HG03469 (cell line): Measurements from ENCODE around the gene CCDC57.

Source experiments
- ATAC-seq: cut with Tn5 transposase; IDR thresholded peaks from one replicate; pipeline ENCODE4 v1.9.1; 2021; ENCODE audit warnings: mild to moderate bottlenecking, moderate library complexity, moderate number of reproducible peaks; ENCODE audit not compliant: unreplicated experiment

Gene CCDC57

DNA sequence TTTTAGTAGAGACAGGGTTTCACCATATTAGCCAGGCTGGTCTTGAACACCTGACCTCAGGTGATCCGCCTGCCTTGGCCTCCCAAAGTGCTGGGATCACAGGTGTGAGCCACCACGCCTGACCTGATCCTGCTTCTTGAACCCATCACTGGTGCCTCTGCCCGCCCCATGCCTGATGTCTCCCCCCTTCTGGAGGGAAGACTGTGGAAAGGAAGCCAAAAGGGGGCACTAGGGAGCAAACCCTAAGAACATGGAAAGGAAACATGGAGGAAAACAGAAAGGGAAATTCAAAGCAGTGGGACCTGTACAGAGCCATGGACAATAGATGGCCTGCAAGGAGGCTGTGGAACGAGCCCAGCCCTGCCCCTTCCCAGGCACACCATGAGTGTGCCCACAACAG, 83.5 kb downstream of the CCDC57 start:
- no peak for ATAC-seq

DNA sequence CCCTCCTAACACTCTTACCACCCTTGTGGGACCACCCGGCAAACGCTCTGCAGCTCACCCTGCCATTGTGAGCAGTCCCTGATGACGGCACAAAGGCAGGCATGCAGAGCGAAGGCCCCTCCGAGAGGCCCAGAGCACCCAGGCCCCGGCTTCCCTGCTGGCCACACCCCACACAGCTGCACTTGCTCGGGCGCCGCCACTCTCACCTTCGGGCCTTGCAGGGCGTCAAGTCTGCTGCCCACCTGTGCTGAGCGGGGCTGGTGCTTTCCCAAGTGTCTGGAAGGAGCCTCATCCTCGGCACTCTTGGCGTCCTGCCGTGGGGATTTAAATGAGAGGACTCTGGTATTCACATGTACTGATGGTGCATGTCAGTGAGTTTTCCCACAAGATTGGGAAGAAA, 84.4 kb downstream of the CCDC57 start:
- ATAC-seq = no peak

DNA sequence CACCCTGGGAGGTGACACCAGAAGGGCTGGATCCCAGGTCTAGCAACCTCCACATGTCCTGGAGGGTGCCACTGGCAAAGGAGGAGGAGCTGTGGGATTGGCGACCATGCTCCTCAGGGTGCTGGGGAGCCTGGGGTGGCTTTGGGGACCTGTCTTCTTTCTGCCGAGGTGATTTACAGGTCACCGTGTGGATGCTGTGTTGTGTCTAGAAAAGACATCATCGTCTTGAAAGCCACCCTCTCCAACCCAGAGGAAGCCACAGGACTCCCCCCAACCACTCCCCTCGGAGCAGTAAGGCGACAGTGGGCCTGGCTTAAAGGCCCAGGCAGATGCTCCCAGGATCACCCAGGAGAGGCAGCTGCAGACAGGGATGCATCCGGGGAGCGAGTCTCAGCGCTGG, 84.9 kb downstream of the CCDC57 start:
- ATAC-seq = no peak

DNA sequence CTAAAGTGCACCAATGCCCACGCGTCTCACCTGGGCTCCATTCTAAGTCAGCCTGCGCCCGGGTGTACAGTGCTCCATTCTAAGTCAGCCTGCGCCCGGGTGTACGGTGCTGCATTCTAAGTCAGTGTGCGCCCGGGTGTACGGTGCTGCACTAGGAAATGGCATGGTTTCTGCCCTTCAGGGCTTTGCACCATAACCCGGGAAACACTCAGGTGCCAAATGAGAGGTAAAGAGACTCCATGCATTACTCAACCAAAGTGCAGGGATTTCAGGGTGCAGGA, 85.4 kb downstream of the CCDC57 start:
- no peak for ATAC-seq

- ATAC-seq = no peak
Measured at GRCh38 chr17:82126556-82127314, 85.9 kb downstream of the CCDC57 start.

DNA sequence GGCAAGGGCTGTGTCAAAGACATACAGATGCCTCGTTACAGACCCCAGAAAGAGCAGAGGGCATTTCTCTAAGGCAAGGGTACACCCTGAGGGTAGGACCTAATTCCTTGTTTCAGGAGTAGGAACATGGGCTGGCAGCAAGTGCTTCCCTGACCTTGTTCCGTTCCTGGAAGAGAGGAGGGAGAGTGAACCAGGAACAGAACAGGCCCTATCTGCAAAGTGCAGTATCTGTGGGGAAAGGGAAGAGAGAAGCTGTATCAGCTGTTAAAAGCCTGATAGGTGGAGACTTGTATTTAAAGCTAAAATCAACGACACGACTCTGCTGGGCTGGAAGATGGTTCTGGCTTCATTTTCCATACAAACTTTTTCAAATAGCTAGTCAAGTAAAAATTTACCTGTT, 88.5 kb downstream of the CCDC57 start:
- ATAC-seq = no peak

GRCh38 chr17:82121660-82122629, 90.7 kb downstream of the CCDC57 start:
- no peak for ATAC-seq

DNA sequence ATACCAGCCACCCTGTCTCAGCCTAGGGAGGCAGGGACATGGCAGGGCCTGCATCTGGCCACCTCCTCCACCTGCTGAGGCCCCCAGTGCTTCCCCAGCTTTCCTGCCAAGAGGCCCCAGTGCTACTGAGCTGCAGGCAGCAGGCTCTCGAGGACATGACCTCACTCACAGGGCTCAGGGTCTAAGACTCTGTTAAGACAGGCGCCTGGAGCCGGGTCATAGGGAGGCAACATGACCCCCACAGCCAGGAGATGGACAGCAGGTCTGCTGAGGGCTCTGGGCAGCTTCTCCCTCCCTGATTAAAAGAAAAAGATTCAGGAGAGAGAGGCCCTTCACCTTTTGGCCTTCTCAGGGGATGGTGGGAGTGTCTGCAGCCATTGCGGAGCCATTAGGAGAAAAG, 91.4 kb downstream of the CCDC57 start:
- ATAC-seq = no peak

- no peak for ATAC-seq
Measured at GRCh38 chr17:82120148-82120547, 92.5 kb downstream of the CCDC57 start.

GRCh38 chr17:82118815-82119380, 93.7 kb downstream of the CCDC57 start:
- ATAC-seq = no peak

DNA sequence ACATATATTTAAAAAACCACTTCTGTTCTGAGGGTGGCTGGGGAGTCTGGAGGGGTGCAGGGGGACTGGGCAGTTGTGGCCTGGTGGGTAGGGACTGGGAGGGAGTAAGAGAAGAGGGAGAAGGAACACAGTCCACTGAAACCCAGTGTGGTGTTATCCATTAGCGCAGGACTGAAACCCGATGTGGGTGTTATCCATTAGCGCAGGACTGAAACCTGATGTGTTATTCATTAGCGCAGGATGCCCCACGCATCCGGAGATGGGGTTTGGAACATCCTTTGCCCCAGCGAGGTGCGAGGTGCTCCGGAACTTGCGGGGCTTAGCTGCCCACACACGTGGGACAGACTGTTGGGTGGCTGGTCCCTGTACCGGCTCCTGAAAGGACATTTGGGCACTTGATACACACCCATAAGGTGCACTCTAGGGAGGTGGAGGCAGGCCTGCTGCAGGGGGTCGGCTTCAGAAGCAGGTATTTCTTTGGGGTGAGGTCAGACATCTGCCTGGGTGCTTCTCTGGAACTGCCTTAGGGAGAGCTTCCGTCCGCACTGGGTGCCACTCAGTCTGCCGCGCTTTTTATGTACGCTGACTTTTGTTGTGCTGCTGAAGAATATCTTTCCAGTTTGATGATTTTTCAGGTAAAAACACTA, 94.4 kb downstream of the CCDC57 start:
- ATAC-seq = no peak

DNA sequence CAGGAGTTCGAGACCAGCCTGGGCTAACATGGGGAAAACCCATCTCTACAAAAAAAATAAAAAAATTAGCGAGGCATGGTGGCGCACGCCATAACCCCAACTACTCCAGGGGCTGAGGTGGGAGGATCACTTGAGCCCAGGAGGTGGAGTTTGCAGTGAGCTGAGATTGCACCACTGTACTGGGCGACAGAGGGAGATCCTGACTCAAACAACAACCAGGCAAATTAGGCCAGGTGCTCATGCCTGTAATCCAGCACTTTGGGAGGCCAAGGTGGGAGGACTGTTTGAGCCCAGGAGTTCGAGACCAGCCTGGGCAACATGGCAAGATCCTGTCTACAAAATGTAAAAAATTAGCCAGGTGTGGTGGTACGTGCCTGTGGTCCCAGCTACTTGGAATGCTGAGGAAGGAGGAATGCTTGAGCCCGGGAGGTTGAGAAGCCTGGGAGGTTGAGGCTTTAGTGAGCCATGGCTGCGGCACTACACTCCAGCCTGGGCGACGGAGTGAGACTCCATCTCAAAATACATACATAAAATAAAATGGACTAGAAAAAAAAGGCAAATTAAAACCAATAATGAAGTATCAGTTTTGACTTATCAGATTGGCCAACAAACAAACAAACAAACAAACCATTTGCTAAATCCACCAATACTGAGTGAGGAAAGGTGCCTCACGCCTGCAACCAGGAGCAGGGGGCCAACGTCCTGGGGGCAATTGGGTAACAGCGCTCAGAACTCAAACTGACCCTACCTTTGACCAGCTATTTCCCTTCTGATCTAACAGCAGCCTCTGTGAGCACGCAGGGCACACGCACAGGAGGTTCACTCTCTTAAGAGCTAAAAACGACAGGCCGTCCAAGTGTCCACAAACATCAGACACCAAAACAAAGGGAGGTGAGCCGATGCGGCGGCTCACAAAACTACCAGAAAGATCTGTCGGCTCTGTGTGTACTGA, 95.2 kb downstream of the CCDC57 start:
- no peak for ATAC-seq

DNA sequence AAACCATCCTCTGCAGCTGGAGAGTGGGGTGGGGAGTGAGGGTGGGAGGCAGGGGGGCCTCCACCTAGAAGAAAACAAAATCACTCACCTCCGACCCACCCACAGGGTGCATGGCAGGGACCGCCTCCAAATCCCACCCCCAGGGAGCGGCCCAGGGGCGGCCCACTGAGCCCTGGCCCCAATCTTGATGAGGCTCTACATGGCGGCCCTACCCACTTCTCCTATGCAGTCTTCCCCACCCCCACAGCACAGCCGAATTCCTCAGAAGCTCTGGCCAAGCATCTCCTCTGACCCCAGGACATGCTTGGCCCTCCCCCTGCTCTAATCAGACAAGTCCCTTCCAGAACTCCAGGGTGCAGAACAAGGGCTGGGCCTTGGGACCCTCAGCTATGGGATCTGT, 96.4 kb downstream of the CCDC57 start:
- ATAC-seq = no peak

DNA sequence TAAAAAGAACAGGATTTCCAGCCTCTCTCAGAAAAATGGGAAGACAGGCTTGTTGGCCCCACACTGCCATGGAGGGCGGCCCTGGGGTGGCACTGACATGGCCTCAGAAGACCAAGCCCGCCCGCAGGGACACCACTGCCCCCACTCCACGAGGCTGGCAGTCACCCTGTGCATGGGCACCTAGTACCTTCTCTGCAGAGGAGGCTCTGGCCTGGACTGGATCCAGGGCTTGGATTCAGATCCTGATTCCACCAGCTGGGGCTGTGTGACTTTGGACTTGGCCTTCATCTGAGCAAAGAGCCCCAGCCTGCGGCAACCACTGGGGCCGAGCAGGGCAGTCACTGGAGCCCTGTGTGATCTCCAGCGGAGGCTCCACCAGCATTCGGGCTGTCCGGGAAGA, 97.8 kb downstream of the CCDC57 start:
- ATAC-seq = no peak

- no peak for ATAC-seq
Measured at GRCh38 chr17:82114447-82114846, 98.2 kb downstream of the CCDC57 start.

GRCh38 chr17:82113941-82114340, 98.7 kb downstream of the CCDC57 start:
- ATAC-seq = no peak

DNA sequence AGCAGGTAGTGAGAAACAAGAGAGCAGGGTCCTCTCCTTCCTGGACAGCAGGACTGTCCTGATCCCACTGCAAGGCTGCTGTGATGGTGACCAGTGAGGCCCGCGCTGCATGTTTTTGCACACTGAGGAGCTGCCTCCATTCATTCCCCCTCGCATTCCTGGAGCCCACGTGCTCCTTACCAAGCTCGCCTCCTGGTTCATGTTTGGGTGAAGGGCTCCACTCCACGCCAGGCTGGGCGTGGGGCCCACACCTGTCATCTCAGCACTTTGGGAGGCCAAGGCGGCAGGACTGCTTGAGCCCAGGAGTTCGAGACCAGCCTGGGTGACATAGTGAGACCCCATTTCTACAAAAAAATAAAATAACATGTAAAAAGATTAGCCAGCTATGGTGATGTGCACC, 99.2 kb downstream of the CCDC57 start:
- ATAC-seq = no peak

GRCh38 chr17:82112914-82113311, 99.7 kb downstream of the CCDC57 start:
- no peak for ATAC-seq

GRCh38 chr17:82112181-82112913, 100.3 kb downstream of the CCDC57 start:
- ATAC-seq = no peak

GRCh38 chr17:82110298-82110697, 102.3 kb downstream of the CCDC57 start:
- ATAC-seq = no peak
